Measurements from ENCODE around the gene ACBD4.

The ACBD4 gene, protein sequence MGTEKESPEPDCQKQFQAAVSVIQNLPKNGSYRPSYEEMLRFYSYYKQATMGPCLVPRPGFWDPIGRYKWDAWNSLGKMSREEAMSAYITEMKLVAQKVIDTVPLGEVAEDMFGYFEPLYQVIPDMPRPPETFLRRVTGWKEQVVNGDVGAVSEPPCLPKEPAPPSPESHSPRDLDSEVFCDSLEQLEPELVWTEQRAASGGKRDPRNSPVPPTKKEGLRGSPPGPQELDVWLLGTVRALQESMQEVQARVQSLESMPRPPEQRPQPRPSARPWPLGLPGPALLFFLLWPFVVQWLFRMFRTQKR

DNA sequence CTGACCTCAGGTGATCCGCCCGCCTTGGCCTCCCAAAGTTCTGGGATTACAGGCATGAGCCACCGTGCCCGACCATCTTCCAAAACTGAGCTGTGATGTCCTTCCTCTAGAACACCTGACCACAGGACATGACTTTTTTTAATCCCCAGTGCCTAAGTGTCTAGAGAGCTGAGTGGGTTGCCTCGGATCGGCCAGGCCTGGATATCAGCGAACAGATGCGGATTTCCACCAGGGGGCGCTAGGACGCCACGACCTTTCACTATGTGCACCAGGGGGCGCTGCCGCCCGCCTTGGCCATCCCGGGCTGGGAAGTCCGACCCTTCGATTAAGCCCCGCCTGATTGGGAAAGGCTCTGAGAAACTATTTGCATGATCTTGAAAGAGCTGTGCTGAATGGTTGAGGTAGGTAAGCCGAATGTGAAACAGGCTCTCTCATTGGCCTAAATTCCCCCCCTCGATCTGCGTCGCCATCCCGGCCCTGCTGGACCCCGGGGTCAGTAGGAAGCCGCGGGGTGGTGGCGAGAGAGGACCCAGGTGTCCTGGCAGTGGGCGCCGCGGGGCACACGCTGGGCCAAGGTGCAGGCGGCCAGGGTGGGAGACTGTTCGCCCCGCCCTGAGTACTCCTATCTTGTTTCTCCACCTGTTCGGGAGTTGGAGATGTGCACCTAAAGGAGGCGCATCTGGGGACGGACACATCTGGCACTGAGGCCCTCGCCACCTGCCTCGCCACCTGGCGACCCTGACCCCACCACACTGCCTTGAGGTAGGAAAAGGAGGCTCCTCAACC is at the start of gene ACBD4:
ACBD4 (plus strand) TSS at position 496 of the 786 bp plus-strand sequence. CDS start 458 bp downstream, outside the sequence.
- peak; percentile 94 for DNase-seq (ENCODE audit: low read depth)

DNA sequence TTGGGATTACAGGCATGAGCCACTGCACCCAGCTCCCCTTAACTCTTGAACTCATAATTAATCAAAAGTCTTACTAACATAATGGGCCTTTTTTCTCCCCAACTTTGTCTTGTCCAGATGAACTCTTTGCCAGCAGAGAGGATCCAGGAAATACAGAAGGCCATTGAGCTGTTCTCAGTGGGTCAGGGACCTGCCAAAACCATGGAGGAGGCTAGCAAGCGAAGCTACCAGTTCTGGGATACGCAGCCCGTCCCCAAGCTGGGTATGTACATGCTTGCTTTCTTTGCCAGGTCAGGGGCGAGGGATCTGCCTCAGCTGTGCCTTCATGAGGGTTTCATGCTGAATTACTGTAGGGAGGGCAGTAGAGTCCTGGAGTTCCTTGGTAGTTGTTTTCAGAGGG is 49.1 kb upstream of the ACBD4 start:
- no peak for DNase-seq (ENCODE audit: low read depth)

DNA sequence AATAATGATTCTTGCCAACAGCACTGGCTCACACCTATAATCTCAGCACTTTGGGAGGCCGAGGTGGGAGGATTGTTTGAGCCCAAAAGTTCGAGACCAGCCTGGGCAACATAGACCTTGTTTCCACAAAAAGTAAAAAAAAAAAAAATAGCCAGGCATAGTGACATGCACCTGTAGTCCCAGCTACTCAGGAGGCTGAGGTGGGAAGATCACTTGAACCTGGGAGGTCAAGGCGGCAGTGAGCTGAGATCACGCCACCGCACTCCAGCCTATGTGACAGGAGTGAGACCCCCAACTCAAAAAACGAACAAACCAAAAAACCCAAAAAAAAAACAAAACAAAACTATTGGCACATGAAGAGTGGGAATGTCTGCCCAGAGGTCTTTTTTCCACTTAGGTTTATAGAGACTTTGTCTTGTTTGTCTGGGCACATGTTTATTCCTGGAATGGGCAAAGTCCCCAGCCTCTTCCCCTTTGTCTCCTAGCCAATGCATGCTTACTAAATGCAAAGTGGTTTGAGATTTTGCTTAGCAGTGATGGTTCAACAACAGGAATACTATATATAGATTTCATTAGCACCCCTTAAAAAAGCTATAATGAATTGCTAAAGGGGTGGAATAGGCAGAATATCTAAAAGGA is 48.5 kb upstream of the ACBD4 start:
- no peak for DNase-seq (ENCODE audit: low read depth)

DNA sequence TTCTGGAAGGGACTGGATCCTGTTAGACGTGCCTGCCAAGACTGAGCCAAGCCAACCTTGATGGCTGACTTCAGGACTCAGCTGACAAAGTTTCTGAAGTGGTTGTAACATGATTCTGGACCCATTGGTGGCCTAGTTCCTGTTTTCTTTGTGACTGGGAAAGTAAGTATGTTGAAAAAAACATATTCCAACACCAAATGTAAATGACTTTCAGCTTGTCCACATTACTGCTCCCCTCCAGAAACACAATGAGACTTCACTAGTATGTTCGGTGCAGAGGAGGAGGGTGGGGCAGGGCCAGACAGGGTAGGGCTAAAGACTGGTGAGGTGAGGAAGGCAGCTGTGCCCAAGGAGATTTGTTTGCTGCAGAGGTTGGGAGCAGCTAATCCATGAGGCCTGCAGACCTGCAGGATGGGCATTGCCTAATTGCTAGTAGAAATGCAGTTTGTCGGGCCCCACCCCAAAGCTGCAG is 47.9 kb upstream of the ACBD4 start:
- no peak for DNase-seq (ENCODE audit: low read depth)

DNA sequence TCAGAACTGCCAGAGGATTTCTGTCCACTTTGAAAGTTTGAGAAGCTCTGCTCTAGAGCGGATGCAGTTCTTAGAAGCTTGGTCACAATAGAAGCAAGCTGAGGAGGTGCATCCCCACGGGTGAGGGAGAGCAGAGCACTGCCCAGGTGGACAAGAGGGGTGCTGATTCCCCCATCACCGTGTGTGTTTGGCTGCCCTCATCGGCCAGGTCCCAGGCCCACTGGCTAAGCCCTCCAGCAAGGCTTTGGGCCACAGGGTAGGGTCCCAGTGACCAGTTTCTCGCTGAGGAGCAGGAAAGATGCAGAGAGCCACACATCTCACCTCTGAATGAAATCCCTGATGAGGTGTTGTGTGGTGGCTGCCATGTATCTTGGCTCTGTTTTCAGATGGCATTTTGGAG is 47.5 kb upstream of the ACBD4 start:
- DNase-seq (ENCODE audit: low read depth), result no peak

DNA sequence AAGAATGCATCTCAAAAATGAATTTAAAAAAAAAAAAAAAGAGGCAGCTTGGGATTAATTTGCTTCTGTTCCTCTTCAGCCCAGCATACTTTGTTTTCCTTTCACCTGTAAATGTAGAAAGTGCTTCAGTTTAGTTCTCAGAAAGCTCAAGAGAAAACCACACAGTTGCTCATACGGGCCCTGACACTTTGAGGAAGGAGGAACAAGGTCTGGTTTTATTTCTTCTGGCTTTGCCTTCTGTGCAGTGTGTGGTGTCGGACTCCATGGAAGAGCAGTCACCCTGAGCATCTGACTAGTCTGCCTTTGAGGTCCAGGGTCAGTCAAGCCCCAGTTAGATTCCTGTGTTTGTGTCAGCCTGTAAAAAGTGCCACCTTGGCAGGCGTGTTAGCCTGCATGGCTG is 46.7 kb upstream of the ACBD4 start:
- no peak for DNase-seq (ENCODE audit: low read depth)

DNA sequence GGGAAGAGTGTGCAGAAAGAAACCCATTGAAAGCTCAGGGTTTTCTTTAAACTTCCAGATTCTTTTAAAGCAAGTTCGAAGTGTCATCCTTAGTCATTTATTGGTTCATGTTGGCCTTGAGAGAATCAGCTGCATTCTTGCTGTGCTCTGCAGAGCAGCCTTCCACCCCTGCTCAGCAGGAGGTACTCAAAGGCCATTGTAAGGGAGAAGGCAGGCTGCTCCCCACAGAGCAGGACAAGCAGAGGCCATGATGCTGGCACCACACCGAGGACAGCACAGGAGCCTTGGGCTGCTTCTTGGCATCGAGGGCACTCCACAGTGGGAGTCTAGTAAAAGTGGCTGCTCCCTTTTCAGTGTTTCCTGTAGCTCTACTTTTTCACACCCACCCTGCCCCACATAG is 44.8 kb upstream of the ACBD4 start:
- DNase-seq (ENCODE audit: low read depth), result peak; percentile 49

DNA sequence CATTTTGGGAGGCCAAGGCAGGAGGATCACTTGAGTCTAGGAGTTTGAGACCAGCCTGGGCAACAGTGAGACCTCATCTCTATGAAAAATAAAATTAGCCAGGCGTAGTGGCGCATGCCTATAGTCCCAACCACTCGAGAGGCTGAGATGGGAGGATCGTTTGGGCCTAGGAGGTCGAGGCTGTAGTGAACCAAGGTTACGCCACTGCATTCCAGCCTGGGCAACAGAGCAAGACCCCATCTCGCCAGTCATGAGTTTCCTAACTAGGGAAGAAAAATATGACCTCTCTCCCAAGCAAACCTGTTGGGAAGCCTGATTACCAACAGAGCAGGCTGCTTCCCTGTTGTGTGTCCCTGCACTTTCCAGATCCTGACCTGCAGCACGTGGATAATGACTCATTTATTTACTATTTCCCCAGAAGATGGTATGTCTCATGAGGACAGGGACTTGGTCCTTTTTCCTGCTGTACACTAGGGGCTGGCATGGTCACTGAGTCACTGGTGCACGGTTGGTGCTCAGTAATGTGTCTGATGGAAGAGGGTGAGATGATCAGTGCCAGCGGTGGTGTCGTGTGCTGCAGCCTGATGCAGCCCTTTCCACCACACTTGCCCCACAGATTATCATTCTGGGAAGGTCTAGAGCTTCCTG is 43.6 kb upstream of the ACBD4 start:
- peak; percentile 45 for DNase-seq (ENCODE audit: low read depth)

DNA sequence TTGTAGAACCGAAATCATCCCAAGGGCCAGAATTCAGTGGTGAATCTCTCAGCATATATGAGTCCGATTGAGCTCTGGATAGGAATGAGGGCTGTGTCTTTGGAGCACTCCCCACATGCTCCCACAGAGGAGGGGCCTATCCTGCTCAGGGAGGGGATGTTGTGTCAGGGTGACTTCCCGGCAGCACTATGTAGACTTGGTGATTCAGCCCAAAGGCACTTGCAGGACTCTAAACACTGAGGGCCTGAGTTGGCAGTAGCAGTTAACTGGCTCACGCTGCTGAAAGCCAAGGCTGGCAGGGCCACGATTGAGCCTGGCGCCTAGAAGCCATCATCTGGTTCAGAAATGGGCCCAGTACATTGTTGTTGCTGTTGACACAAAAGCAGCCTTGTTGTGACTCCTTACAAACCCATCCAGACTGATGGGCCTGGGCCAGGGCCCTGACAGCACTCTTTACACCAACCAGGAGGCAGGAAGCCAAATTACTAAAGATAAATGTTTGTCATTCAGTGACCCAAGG is 42.5 kb upstream of the ACBD4 start:
- peak; percentile 99 for DNase-seq (ENCODE audit: low read depth)

DNA sequence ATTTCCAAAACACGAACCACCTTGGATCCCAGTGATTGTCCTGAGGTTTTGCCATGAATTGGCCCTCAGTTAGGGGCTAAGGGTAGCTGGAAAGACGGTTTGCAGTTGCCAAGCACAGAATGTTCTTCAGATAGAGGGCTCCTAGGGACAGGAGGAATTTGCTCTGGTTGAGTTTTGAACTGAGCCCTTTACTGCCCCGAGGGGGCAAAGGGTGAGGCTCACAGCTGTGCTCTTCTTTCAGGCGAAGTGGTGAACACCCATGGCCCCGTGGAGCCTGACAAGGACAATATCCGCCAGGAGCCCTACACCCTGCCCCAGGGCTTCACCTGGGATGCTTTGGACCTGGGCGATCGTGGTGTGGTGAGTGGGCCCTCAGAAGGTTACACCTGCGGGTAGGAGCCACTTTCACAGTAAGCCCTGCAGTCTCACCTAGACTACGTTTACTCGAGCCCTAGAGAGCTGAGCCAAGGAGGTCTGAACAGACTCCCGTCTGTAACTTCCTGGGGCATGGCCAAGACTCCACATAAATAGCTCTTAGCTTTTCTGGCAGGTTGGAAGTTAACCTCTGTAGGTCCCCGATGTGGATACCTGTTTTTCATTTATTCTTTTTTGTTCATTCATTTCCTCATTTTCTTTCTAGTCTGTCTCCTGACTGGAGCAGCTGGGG is 41.9 kb upstream of the ACBD4 start:
- peak; percentile 51 for DNase-seq (ENCODE audit: low read depth)

DNA sequence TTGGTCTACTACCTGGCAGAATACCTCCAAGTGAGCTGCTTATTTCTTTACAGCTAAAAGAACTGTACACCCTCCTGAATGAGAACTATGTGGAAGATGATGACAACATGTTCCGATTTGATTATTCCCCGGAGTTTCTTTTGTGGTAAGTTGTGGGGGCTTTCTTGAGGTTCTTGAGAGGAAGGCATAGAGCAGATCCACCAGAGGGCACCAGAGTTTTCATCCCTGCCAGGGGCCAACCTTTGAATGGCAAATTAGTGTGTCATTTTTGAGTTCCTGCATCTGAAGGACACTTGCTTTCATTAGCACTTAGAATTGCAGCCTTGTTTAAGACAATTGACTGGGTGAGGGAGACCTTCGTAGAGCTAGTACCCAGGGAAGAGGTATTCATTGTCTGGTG is 39.3 kb upstream of the ACBD4 start:
- peak; percentile 35 for DNase-seq (ENCODE audit: low read depth)

DNA sequence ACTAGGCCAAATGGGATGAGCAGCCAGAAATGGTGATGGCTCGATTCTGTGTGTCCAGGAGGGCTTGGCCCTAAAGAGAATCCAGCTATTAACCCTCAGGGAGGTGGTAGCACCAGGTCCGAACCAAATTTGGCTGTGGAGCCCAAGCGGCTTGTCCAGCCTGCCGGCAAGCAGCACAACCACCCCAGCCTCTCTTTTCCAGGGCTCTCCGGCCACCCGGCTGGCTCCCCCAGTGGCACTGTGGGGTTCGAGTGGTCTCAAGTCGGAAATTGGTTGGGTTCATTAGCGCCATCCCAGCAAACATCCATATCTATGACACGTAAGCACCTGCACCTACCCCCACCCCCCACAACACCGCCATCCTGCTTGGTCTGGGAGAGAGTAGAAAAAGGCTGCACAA is 38.6 kb upstream of the ACBD4 start:
- no peak for DNase-seq (ENCODE audit: low read depth)

DNA sequence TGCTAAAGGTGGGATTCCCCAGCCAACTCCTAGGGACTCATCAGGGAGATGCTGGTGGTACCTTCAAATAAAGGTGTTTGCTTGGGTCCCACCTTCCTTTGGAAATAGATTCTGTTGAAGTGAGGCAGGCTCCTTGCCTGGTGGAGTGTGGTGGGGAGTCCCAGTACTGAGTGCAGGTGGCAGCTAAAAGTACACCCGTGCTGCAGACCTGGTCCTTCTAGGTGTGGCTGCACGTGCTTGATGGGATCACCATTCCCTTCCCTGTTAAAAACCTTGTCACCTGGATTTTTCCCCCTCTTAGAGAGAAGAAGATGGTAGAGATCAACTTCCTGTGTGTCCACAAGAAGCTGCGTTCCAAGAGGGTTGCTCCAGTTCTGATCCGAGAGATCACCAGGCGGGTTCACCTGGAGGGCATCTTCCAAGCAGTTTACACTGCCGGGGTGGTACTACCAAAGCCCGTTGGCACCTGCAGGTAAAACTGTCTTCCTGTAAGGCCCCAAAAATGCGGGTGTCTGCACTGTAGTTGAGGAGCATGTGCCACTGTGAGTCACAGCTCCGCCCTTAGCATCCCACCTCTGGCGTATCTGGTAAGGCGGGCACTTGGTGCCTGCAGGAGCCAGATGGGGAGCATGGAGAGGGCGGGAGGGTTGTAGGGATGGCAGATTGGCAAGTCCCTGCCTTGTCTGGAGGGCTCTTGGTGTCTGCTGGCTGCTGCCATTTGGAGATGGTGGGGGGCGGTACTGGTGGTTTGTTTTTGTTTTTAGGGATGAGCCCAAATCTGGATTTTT is 37.2 kb upstream of the ACBD4 start:
- DNase-seq (ENCODE audit: low read depth), result no peak

DNA sequence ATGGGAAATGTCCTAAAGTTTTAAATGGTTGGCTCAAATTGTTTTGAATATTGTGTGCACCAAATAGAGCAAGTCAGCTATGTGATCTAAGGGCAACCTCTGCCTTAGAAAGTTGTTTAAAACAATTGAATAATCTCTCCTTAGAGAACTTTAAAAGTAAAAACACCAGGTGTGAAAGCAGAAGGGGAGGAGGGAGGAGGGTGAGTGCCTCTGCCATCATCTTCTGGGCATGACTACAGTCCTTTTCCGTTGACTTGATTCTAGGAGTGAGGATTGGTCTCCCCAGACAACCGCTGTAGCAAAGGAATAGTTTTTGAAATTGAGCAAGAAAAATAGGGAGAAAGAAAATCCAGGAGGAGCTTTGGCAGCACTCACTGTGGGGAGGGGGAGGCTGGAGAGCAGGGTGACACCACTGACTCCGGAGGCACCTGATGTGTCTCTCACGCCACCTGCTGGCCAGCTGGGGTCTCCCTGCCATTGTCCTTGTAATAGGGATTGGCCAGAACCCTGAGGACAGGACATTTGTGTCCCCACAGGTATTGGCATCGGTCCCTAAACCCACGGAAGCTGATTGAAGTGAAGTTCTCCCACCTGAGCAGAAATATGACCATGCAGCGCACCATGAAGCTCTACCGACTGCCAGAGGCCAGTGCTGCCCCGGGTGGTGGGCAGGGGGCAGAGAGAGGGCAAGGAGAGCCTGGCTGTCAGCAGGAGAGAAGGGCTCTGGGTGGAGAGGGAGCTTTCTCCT is 36.4 kb upstream of the ACBD4 start:
- peak; percentile 54 for DNase-seq (ENCODE audit: low read depth)

DNA sequence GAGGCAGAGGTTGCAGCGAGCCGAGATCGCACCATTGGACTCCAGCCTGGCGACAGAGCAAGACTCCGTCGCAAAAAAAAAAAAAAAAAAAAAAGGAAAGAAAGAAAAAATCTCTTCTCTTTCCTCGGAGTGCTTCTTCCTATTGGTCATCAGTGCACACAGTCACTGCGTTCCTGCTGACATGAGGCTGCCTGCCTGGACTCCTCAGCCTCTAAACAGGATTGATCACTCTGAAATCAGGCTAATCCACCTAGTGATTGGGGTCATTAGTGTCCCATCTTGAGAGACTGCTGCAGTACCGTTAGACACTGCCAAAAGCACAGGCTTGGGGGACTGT is 34.0 kb upstream of the ACBD4 start:
- no peak for DNase-seq (ENCODE audit: low read depth)

DNA sequence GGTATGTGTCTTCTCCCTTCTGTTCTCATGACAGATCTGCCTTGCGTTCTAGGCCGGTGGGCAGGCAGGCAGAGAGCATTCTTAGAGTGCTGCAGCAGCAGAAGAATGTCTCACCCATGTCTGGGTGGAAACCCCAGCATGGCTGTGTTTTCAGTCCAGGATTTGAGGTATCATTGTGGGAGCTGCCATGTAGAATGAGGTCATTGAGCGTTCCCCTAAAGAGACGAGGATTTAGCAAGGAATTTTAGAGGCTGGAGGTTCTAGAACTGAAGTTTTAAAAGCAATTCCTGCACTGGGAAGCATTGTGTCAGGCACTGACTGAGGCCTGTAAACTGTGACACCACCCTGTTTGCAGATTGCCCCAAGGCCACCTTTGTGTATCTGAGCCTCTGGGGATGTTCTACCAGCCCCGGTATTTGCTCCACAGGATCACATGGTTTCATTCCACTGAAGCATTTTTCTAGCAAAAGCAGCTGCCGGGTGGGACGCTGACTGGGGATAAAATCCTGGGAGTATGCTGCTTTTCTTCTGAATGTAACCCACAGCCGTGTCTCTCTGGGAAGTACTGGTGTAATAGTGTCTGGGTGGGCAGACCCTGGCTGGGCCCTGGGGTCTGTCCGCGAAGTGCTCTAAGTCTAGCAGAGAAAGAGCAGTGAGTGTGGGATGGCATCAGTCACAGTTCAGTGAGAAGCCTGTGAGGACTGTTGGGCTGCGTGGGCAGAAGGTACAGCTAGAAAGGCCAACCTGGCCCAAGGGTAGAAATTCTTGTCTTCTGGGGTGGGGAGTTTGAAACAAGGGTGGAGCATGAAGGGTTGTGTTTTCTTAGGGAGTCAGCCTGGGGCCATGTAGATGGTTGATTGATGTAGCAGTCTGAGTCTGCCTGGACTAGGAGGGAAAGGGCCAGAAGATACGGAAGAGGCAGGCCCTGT is 33.3 kb upstream of the ACBD4 start:
- DNase-seq (ENCODE audit: low read depth), result peak; percentile 53

DNA sequence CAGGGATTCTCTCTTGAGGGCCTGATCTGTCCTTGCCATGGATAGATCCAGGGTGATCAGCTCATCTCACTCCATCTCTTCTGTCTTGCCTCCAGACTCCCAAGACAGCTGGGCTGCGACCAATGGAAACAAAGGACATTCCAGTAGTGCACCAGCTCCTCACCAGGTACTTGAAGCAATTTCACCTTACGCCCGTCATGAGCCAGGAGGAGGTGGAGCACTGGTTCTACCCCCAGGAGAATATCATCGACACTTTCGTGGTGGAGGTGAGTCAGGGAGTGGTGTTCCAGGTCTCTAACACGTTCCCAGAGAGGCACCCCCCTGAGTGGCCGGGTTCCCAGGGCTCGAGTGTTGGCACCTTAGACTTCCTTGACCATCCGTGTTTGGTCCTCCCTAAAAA is 32.6 kb upstream of the ACBD4 start:
- DNase-seq (ENCODE audit: low read depth), result no peak

DNA sequence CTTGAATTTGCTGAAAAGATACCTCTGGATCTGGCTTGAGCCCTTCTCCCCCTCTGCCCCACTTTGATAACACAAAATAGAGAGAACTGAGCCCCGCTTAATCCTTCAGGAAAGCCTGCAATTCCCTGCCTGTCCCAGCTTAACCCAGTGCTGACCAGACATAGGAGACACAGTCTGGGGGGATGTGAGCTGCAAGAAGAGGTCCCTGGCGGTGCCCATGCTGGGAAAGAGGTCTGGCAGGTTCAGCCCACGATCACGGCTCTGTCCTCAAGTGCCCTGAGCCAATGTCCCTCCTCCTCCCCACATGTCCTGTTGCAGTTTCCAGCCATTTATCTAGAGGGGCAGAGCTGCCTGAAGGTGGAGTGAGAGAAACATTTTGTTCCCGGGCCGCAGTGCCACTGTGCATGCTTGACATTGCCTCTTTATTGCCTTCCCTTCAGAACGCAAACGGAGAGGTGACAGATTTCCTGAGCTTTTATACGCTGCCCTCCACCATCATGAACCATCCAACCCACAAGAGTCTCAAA is 32.2 kb upstream of the ACBD4 start:
- no peak for DNase-seq (ENCODE audit: low read depth)

DNA sequence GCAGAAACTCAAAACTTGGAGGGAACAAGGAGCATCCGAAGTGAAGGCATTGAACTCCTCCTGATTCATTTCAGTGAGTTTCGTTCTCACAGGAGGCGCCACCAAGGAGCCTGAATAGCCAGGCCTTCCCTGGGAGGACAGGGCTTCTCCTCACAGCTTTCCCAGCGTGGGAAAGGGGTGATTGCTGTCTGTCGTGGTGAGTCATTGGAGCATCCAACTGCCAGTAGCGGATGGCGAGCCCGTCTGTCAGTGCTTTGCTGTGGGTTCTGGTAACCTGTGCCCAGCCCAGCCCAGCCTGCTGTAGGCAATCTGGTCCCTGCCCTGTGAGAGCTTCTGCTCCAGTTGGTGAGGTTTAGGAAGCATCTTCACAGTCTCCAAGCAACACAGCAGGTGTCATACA is 31.5 kb upstream of the ACBD4 start:
- no peak for DNase-seq (ENCODE audit: low read depth)
